Measurements from ENCODE around the gene SERPINA4.

Gene SERPINA4

GRCh38 chr14:94542811-94543440, 18.3 kb upstream of the SERPINA4 start:
- Histone ChIP-seq H2AFZ (ENCODE audit: low read depth, low read length) (no peak overlapping the region), H4K8ac (ENCODE audit: low read length) (no peak overlapping the region), H3K79me1 (replicated peaks; ENCODE audit: low read length, poor library complexity, severe bottlenecking) (no peaks in the 10 kb centered on the region), H2BK120ac (ENCODE audit: low read depth, low read length) (no peak overlapping the region), H3K23ac (ENCODE audit: low read length in 2 of 2) (no peak overlapping the region), H3K14ac (ENCODE audit: low read length in 2 of 2) (no peak overlapping the region), H2AK5ac (ENCODE audit: low read length, severe bottlenecking) (no peak overlapping the region), H3K4me2 (ENCODE audit: low read length, poor library complexity, severe bottlenecking) (no peak overlapping the region), H3K9ac (ENCODE audit: low read length) (no peak overlapping the region), H3K27ac (ENCODE audit: low read length, poor library complexity, severe bottlenecking) (no peak overlapping the region), H3K4me1 (ENCODE audit: control insufficient read depth, insufficient read depth, low read depth, low read length) (no peaks in the 10 kb centered on the region), H3K18ac (ENCODE audit: low read depth in 1 of 2, low read length in 2 of 2) (no peak overlapping the region), H2BK5ac (ENCODE audit: low read depth, low read length, poor library complexity, severe bottlenecking) (no peak overlapping the region), H2BK12ac (ENCODE audit: low read length in 2 of 2) (no peak overlapping the region), H3K36me3 (ENCODE audit: control insufficient read depth in 1 of 2, insufficient read depth in 2 of 2, low read depth in 1 of 2, low read length in 2 of 2) (no peaks in the 10 kb centered on the region), H4K91ac (ENCODE audit: low read length) (no peak overlapping the region), H3K4me3 (ENCODE audit: insufficient read depth in 1 of 2, low read depth in 1 of 2, low read length in 2 of 2) (no peak overlapping the region), H3K4ac (ENCODE audit: low read depth in 1 of 2, low read length in 2 of 2) (no peak overlapping the region), H3K27me3 (ENCODE audit: control insufficient read depth in 1 of 2, insufficient read depth in 1 of 2, low read length in 2 of 2) (peaks cover 4 to 20% of the 10 kb centered on the region in 2 experiments), H2BK15ac (ENCODE audit: low read depth, poor library complexity, severe bottlenecking) (no peak overlapping the region), H3K9me3 (ENCODE audit: control insufficient read depth, low read length) (peaks cover 4% of the 10 kb centered on the region)
- WGBS = 78% methylated on average over 8 of the region's 9 CpGs
- no peak for DNase-seq

- no peak overlapping the region for H4K91ac ChIP-seq (ENCODE audit: low read length)
- no peak overlapping the region for H2AK5ac ChIP-seq (ENCODE audit: low read length, severe bottlenecking)
- no peak overlapping the region for H3K4ac ChIP-seq (ENCODE audit: low read depth in 1 of 2, low read length in 2 of 2)
- no peak overlapping the region for H3K18ac ChIP-seq (ENCODE audit: low read depth in 1 of 2, low read length in 2 of 2)
- H2BK120ac ChIP-seq (ENCODE audit: low read depth, low read length) = no peak overlapping the region
- H3K27ac ChIP-seq (ENCODE audit: low read length, poor library complexity, severe bottlenecking) = no peak overlapping the region
- no peak overlapping the region for H4K8ac ChIP-seq (ENCODE audit: low read length)
- no peak for DNase-seq
- H3K9me3 ChIP-seq (ENCODE audit: control insufficient read depth, low read length) = peaks cover 4% of the 10 kb centered on the region
- no peak overlapping the region for H3K4me3 ChIP-seq (ENCODE audit: insufficient read depth in 1 of 2, low read depth in 1 of 2, low read length in 2 of 2)
- no peak overlapping the region for H2BK15ac ChIP-seq (ENCODE audit: low read depth, poor library complexity, severe bottlenecking)
- H3K4me1 ChIP-seq (ENCODE audit: control insufficient read depth, insufficient read depth, low read depth, low read length) = no peaks in the 10 kb centered on the region
- no peak overlapping the region for H3K23ac ChIP-seq (ENCODE audit: low read length in 2 of 2)
- H2AFZ ChIP-seq (ENCODE audit: low read depth, low read length) = no peak overlapping the region
- no peaks in the 10 kb centered on the region for H3K79me1 ChIP-seq (replicated peaks; ENCODE audit: low read length, poor library complexity, severe bottlenecking)
- no peak overlapping the region for H2BK12ac ChIP-seq (ENCODE audit: low read length in 2 of 2)
- H3K9ac ChIP-seq (ENCODE audit: low read length) = no peak overlapping the region
- no peak overlapping the region for H3K4me2 ChIP-seq (ENCODE audit: low read length, poor library complexity, severe bottlenecking)
- peaks cover 4 to 20% of the 10 kb centered on the region in 2 experiments for H3K27me3 ChIP-seq (ENCODE audit: control insufficient read depth in 1 of 2, insufficient read depth in 1 of 2, low read length in 2 of 2)
- H3K36me3 ChIP-seq (ENCODE audit: control insufficient read depth in 1 of 2, insufficient read depth in 2 of 2, low read depth in 1 of 2, low read length in 2 of 2) = no peaks in the 10 kb centered on the region
- H3K14ac ChIP-seq (ENCODE audit: low read length in 2 of 2) = no peak overlapping the region
- H2BK5ac ChIP-seq (ENCODE audit: low read depth, low read length, poor library complexity, severe bottlenecking) = no peak overlapping the region
- 82% methylated on average over 15 of the region's 15 CpGs for WGBS
These were observed 17.7 kb upstream of the SERPINA4 start for GRCh38 chr14:94543449-94544124.

GRCh38 chr14:94544726-94545125, 16.5 kb upstream of the SERPINA4 start:
- 57% methylated on average over 7 of the region's 7 CpGs for WGBS
- no peaks in the 10 kb centered on the region for H3K79me1 ChIP-seq (replicated peaks; ENCODE audit: low read length, poor library complexity, severe bottlenecking)
- peaks cover 0 to 14% of the 10 kb centered on the region in 2 experiments for H3K27me3 ChIP-seq (ENCODE audit: control insufficient read depth in 1 of 2, insufficient read depth in 1 of 2, low read length in 2 of 2)
- no peak overlapping the region for H4K91ac ChIP-seq (ENCODE audit: low read length)
- no peaks in the 10 kb centered on the region for H3K36me3 ChIP-seq (ENCODE audit: control insufficient read depth in 1 of 2, insufficient read depth in 2 of 2, low read depth in 1 of 2, low read length in 2 of 2)
- H2BK12ac ChIP-seq (ENCODE audit: low read length in 2 of 2) = no peak overlapping the region
- no peak overlapping the region for H3K4me3 ChIP-seq (ENCODE audit: insufficient read depth in 1 of 2, low read depth in 1 of 2, low read length in 2 of 2)
- H3K14ac ChIP-seq (ENCODE audit: low read length in 2 of 2) = no peak overlapping the region
- no peak overlapping the region for H2BK5ac ChIP-seq (ENCODE audit: low read depth, low read length, poor library complexity, severe bottlenecking)
- H3K18ac ChIP-seq (ENCODE audit: low read depth in 1 of 2, low read length in 2 of 2) = no peak overlapping the region
- no peak overlapping the region for H2BK120ac ChIP-seq (ENCODE audit: low read depth, low read length)
- no peak overlapping the region for H4K8ac ChIP-seq (ENCODE audit: low read length)
- H3K4me1 ChIP-seq (ENCODE audit: control insufficient read depth, insufficient read depth, low read depth, low read length) = peaks cover 1% of the 10 kb centered on the region
- DNase-seq = no peak
- H3K9me3 ChIP-seq (ENCODE audit: control insufficient read depth, low read length) = peaks cover 4% of the 10 kb centered on the region
- no peak overlapping the region for H3K27ac ChIP-seq (ENCODE audit: low read length, poor library complexity, severe bottlenecking)
- H2AK5ac ChIP-seq (ENCODE audit: low read length, severe bottlenecking) = no peak overlapping the region
- H2BK15ac ChIP-seq (ENCODE audit: low read depth, poor library complexity, severe bottlenecking) = no peak overlapping the region
- no peak overlapping the region for H3K4me2 ChIP-seq (ENCODE audit: low read length, poor library complexity, severe bottlenecking)
- H3K9ac ChIP-seq (ENCODE audit: low read length) = no peak overlapping the region
- H2AFZ ChIP-seq (ENCODE audit: low read depth, low read length) = no peak overlapping the region
- no peak overlapping the region for H3K23ac ChIP-seq (ENCODE audit: low read length in 2 of 2)
- H3K4ac ChIP-seq (ENCODE audit: low read depth in 1 of 2, low read length in 2 of 2) = no peak overlapping the region

- no peak overlapping the region for H3K4ac ChIP-seq (ENCODE audit: low read depth in 1 of 2, low read length in 2 of 2)
- no peak overlapping the region for H2BK12ac ChIP-seq (ENCODE audit: low read length in 2 of 2)
- no peak overlapping the region for H2AFZ ChIP-seq (ENCODE audit: low read depth, low read length)
- H3K18ac ChIP-seq (ENCODE audit: low read depth in 1 of 2, low read length in 2 of 2) = no peak overlapping the region
- no peak overlapping the region for H3K27ac ChIP-seq (ENCODE audit: low read length, poor library complexity, severe bottlenecking)
- H3K14ac ChIP-seq (ENCODE audit: low read length in 2 of 2) = no peak overlapping the region
- H3K4me1 ChIP-seq (ENCODE audit: control insufficient read depth, insufficient read depth, low read depth, low read length) = peaks cover 1% of the 10 kb centered on the region
- H3K23ac ChIP-seq (ENCODE audit: low read length in 2 of 2) = no peak overlapping the region
- peaks cover 0 to 13% of the 10 kb centered on the region in 2 experiments for H3K27me3 ChIP-seq (ENCODE audit: control insufficient read depth in 1 of 2, insufficient read depth in 1 of 2, low read length in 2 of 2)
- no peak for DNase-seq
- no peak overlapping the region for H4K91ac ChIP-seq (ENCODE audit: low read length)
- no peak overlapping the region for H2AK5ac ChIP-seq (ENCODE audit: low read length, severe bottlenecking)
- peaks cover 4% of the 10 kb centered on the region for H3K9me3 ChIP-seq (ENCODE audit: control insufficient read depth, low read length)
- H2BK15ac ChIP-seq (ENCODE audit: low read depth, poor library complexity, severe bottlenecking) = no peak overlapping the region
- no peak overlapping the region for H2BK120ac ChIP-seq (ENCODE audit: low read depth, low read length)
- H3K36me3 ChIP-seq (ENCODE audit: control insufficient read depth in 1 of 2, insufficient read depth in 2 of 2, low read depth in 1 of 2, low read length in 2 of 2) = no peaks in the 10 kb centered on the region
- no peak overlapping the region for H4K8ac ChIP-seq (ENCODE audit: low read length)
- H3K79me1 ChIP-seq (replicated peaks; ENCODE audit: low read length, poor library complexity, severe bottlenecking) = no peaks in the 10 kb centered on the region
- H3K4me2 ChIP-seq (ENCODE audit: low read length, poor library complexity, severe bottlenecking) = no peak overlapping the region
- no peak overlapping the region for H3K9ac ChIP-seq (ENCODE audit: low read length)
- 81% methylated on average over 14 of the region's 15 CpGs for WGBS
- H2BK5ac ChIP-seq (ENCODE audit: low read depth, low read length, poor library complexity, severe bottlenecking) = no peak overlapping the region
- H3K4me3 ChIP-seq (ENCODE audit: insufficient read depth in 1 of 2, low read depth in 1 of 2, low read length in 2 of 2) = no peak overlapping the region
These were observed 16.0 kb upstream of the SERPINA4 start for GRCh38 chr14:94545131-94545841.

All from mesenchymal stem cell (in vitro differentiated cells and primary cell).